Hepatocyte (in vitro differentiated cells): ENCODE results near the gene MED8. TPM values are rescaled to one million over a fixed set of nuclear protein-coding genes. Genes with fewer than 3 reads are reported as not detected.

Experiments
- DNase-seq: peaks from one replicate; pipeline ENCODE4 v3.0.0-alpha.2; 2016; ENCODE audit warnings: low spot score
- H2AFZ ChIP-seq: fragments of 200-600 bp; sonication (generic); 2 replicates; pipeline ENCODE4 v1.6.0; 2016; ENCODE audit warnings: antibody characterized with exemption, mild to moderate bottlenecking
- H3K27ac ChIP-seq: fragments of 200-600 bp; sonication (generic); 2 replicates; pipeline ENCODE4 v1.5.1; 2016; ENCODE audit warnings: mild to moderate bottlenecking
- H3K27me3 ChIP-seq: fragments of 200-600 bp; sonication (generic); 2 replicates; pipeline ENCODE4 v1.6.1; 2016
- H3K36me3 ChIP-seq: fragments of 200-600 bp; sonication (generic); replicated peaks from 2 replicates; pipeline ENCODE4 v1.5.1; 2016; ENCODE audit warnings: low read depth; ENCODE audit not compliant: insufficient read depth
- H3K4me1 ChIP-seq: fragments of 200-600 bp; sonication (generic); 2 replicates; pipeline ENCODE4 v1.5.1; 2016; ENCODE audit warnings: mild to moderate bottlenecking, moderate library complexity; ENCODE audit not compliant: insufficient read depth
- H3K4me2 ChIP-seq: fragments of 200-600 bp; sonication (generic); 2 replicates; pipeline ENCODE4 v1.6.0; 2016
- H3K4me3 ChIP-seq: fragments of 200-600 bp; sonication (generic); 2 replicates; pipeline ENCODE4 v1.5.1; 2016; ENCODE audit warnings: mild to moderate bottlenecking
- H3K79me2 ChIP-seq: fragments of 200-600 bp; sonication (generic); 2 replicates; pipeline ENCODE4 v1.6.0; 2017; ENCODE audit warnings: mild to moderate bottlenecking
- H3K9me2 ChIP-seq: fragments of 200-600 bp; sonication (generic); replicated peaks from 2 replicates; pipeline ENCODE4 v1.6.0; 2017; ENCODE audit warnings: mild to moderate bottlenecking; ENCODE audit not compliant: insufficient read depth
- H3K9me3 ChIP-seq: fragments of 200-600 bp; sonication (generic); 2 replicates; pipeline ENCODE4 v1.5.1; 2016; ENCODE audit warnings: low read depth, mild to moderate bottlenecking
- H4K20me1 ChIP-seq: fragments of 200-600 bp; sonication (generic); 2 replicates; pipeline ENCODE4 v1.6.0; 2016; ENCODE audit warnings: mild to moderate bottlenecking; ENCODE audit not compliant: insufficient read depth, poor library complexity, severe bottlenecking
- EZH2 ChIP-seq: fragments of 200-600 bp; sonication (generic); IDR thresholded peaks from 2 replicates; pipeline ENCODE4 v1.6.1; 2016; ENCODE audit warnings: antibody characterized with exemption, mild to moderate bottlenecking, borderline replicate concordance
- EZH2phosphoT487 ChIP-seq: fragments of 200-600 bp; sonication (generic); IDR thresholded peaks from one replicate; pipeline ENCODE4 v1.6.1; 2018; ENCODE audit warnings: antibody characterized with exemption, mild to moderate bottlenecking, low read depth, moderate library complexity; ENCODE audit not compliant: unreplicated experiment, severe bottlenecking
- WGBS: methylation state at CpG from one replicate; pipeline ENCODE4 v1.1.6; 2016; ENCODE audit warnings: low lambda C conversion rate; ENCODE audit errors: missing lambda C conversion rate; 5-methylcytosine and 5-hydroxymethylcytosine counted together
- polyA plus RNA-seq: library from polyadenylated mRNA; unstranded; fragments of >200 nt; fragmentation: Nextera tagmentation; extraction: Ambion mirVana; gene quantifications from 2 replicates; pipeline ENCODE4 v1.2.1, GENCODE V29; 2016
- total RNA-seq: library from RNA; depleted of rRNA; stranded (reverse); fragments of >200 nt; gene quantifications from 2 replicates; pipeline ENCODE4 v1.2.3, GENCODE V29; 2014
- TF ChIP-seq, protein P1 (sequence below): fragments of 200-600 bp; sonication (generic); IDR thresholded peaks from 2 replicates; pipeline ENCODE4 v1.5.1; 2016; ENCODE audit warnings: antibody characterized with exemption, mild to moderate bottlenecking; ENCODE audit not compliant: poor library complexity

Gene MED8
- total and polyA plus RNA-seq, 2 experiments from 2014 or later = 58.6 to 68.3 TPM

GRCh38 chr1:43367904-43368645 is 21.5 kb downstream of the MED8 start, which contains the start of gene ELOVL1:
Gene ELOVL1, minus strand, starts transcription at chr1:43368011. Its CDS starts 2,402 bp downstream, at chr1:43365609.
- Histone ChIP-seq H3K79me2 (peaks cover 43% of the 10 kb centered on the region), H3K36me3 (no peaks in the 10 kb centered on the region), H3K27ac (peak within 1 kb of the TSS; percentile 99), H3K9me3 (no peaks in the 10 kb centered on the region), H3K27me3 (no peaks in the 10 kb centered on the region), H3K4me2 (peak within 1 kb of the TSS; percentile 96), H3K4me3 (peak within 1 kb of the TSS; percentile 91), H3K4me1 (peaks cover 14% of the 10 kb centered on the region), H2AFZ (peak within 1 kb of the TSS; percentile 84), H3K9me2 (no peaks in the 10 kb centered on the region), H4K20me1 (peaks cover 3% of the 10 kb centered on the region)
- TF ChIP-seq EZH2 (no peak), EZH2phosphoT487 (no peak)
- TF ChIP-seq, protein P1, sequence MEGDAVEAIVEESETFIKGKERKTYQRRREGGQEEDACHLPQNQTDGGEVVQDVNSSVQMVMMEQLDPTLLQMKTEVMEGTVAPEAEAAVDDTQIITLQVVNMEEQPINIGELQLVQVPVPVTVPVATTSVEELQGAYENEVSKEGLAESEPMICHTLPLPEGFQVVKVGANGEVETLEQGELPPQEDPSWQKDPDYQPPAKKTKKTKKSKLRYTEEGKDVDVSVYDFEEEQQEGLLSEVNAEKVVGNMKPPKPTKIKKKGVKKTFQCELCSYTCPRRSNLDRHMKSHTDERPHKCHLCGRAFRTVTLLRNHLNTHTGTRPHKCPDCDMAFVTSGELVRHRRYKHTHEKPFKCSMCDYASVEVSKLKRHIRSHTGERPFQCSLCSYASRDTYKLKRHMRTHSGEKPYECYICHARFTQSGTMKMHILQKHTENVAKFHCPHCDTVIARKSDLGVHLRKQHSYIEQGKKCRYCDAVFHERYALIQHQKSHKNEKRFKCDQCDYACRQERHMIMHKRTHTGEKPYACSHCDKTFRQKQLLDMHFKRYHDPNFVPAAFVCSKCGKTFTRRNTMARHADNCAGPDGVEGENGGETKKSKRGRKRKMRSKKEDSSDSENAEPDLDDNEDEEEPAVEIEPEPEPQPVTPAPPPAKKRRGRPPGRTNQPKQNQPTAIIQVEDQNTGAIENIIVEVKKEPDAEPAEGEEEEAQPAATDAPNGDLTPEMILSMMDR = peak; percentile 34
- peak; percentile 96 for DNase-seq
- under 1% methylated on average over 29 of the region's 58 CpGs for WGBS

DNA sequence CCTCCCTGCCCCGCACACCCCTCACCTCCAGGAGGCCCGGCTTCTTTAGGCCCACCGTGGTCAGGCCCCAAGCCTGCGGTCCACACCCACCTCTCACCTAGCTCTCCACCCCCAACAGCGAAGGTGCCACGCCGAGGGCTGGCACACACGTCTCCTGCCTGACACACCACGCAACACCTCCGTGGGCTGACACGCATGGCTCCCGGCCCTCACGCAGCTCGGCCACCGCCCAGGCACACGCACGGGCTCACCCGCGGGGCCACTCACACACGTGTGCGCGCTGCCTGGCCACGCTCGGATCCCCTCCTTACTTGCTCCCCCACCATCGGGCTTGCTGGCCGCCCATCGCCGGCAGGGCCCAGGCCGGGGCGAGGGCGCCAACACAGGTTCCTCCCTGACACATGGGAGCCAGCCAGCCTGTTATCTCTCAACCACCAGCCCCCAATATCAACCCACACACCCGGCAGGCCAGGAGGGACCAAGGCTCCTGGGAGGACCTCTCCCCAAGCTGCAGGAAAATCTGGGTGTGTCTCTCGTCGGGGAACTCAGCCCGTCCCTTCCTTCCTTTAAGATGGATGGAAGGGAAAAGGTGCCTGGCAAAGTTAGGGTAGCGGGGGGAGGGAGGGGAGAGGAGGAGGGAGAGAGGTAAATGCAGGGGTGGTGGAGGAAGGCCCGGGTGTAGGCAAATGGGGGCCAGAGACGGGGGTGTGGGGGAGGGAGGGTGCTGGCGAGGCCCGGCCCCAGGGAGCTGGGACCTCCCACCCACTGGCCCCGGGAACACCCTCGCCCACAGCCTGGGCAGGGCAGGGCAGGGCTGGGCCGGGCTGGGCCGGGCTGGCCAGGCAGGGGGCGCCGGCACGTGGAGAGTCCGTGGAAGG is 22.3 kb downstream of the MED8 start:
- TF ChIP-seq EZH2phosphoT487 (no peak), EZH2 (no peak)
- TF ChIP-seq, protein P1 = no peak
- peak overlapping the region; percentile 91 for H3K4me3 ChIP-seq
- DNase-seq = peak; percentile 56
- H3K27ac ChIP-seq = peak overlapping the region; percentile 99
- H3K27me3 ChIP-seq = no peaks in the 10 kb centered on the region
- H4K20me1 ChIP-seq = peaks cover 3% of the 10 kb centered on the region
- no peaks in the 10 kb centered on the region for H3K9me2 ChIP-seq
- H2AFZ ChIP-seq = peak overlapping the region; percentile 63
- WGBS = 6% methylated on average over 25 of the region's 48 CpGs
- H3K4me2 ChIP-seq = peak overlapping the region; percentile 96
- H3K9me3 ChIP-seq = no peaks in the 10 kb centered on the region
- no peaks in the 10 kb centered on the region for H3K36me3 ChIP-seq
- peaks cover 14% of the 10 kb centered on the region for H3K4me1 ChIP-seq
- H3K79me2 ChIP-seq = peaks cover 43% of the 10 kb centered on the region

GRCh38 chr1:43366601-43367025 is 23.0 kb downstream of the MED8 start:
- peak overlapping the region; percentile 96 for H3K4me2 ChIP-seq
- H3K36me3 ChIP-seq = no peaks in the 10 kb centered on the region
- H3K27ac ChIP-seq = peak overlapping the region; percentile 99
- no peaks in the 10 kb centered on the region for H3K27me3 ChIP-seq
- peak; percentile 30 for DNase-seq
- H2AFZ ChIP-seq = no peak overlapping the region
- no peaks in the 10 kb centered on the region for H3K9me3 ChIP-seq
- H3K4me3 ChIP-seq = peak overlapping the region; percentile 91
- TF ChIP-seq EZH2phosphoT487 = no peak
- TF ChIP-seq, protein P1 = no peak
- no peak for TF ChIP-seq EZH2
- 47% methylated on average over 3 of the region's 5 CpGs for WGBS
- H3K4me1 ChIP-seq = peaks cover 14% of the 10 kb centered on the region
- H3K9me2 ChIP-seq = no peaks in the 10 kb centered on the region
- H4K20me1 ChIP-seq = peaks cover 3% of the 10 kb centered on the region
- H3K79me2 ChIP-seq = peaks cover 45% of the 10 kb centered on the region
